Measurements from ENCODE around the gene RFC4. TPM values are rescaled to one million over a fixed set of nuclear protein-coding genes. Genes with fewer than 3 reads are reported as not detected.
A peak's percentile ranks its signal among the peaks of the same experiment; 100 is the strongest.

Gene RFC4
- total and polyA plus RNA-seq, 2 donors (not counting 3 experiments of a cell fraction or from before 2014, with no cell fraction given): 6.2 to 33.7 TPM

- H3K36me3 ChIP-seq (ENCODE audit: control insufficient read depth in 2 of 2, extremely low read depth in 1 of 2, insufficient read depth in 2 of 2, low read length in 2 of 2): no peaks in the 10 kb centered on the region
- no peaks in the 10 kb centered on the region for H3K9me3 ChIP-seq (replicated peaks; ENCODE audit: control insufficient read depth, insufficient read depth, low read length)
- peak overlapping the region; percentile 13 for H3K4me2 ChIP-seq (ENCODE audit: insufficient read depth, low read length)
- H3K9ac ChIP-seq (replicated peaks; ENCODE audit: extremely low read depth, insufficient read depth, low read length): no peak overlapping the region
- dilution Hi-C loops (cut with MboI; ENCODE audit: extremely low pct_ligation_motif_present, low sequenced_read_pairs) (no loop called here), intact Hi-C loops (cut with micrococcal nuclease) (loop anchor here (2.0 to 5.0 kb wide), 2 partner anchors 27 to 174 kb away; partner anchors contain the start of gene DNAJB11)
- H4K20me1 ChIP-seq (replicated peaks; ENCODE audit: control insufficient read depth, extremely low read depth, insufficient read depth, low read length): no peaks in the 10 kb centered on the region
- ChIA-PET POLR2A (interaction anchor here (1.0 kb wide), 1 partner anchor 37 kb away, joined by 8 read pairs; the partner anchor contains the start of gene EIF4A2), CTCF (interaction anchor here (1.4 kb wide), 1 partner anchor 129 kb away, joined by 3 read pairs; no protein-coding TSS in a partner anchor)
- H3K27me3 ChIP-seq (ENCODE audit: control insufficient read depth in 2 of 2, insufficient read depth in 2 of 2, low read length in 2 of 2): peaks cover 2% of the 10 kb centered on the region in 2 experiments
- H3K27ac ChIP-seq (ENCODE audit: insufficient read depth, low read depth, low read length): peak overlapping the region; percentile 53
- peak overlapping the region; percentile 91 for H2AFZ ChIP-seq (ENCODE audit: low read depth, low read length)
- DNase-seq (ENCODE audit: low read depth, low spot score) (peak; percentile 53), FAIRE-seq (peak; percentile 66)
- BruUV-seq (replicated peaks): no TSS peak
- TF ChIP-seq POLR2AphosphoS5 (IDR thresholded peaks at IDR 0.05; ENCODE audit: insufficient read depth, low read depth, low read length): peak; percentile 28
- TF ChIP-seq, protein P1, sequence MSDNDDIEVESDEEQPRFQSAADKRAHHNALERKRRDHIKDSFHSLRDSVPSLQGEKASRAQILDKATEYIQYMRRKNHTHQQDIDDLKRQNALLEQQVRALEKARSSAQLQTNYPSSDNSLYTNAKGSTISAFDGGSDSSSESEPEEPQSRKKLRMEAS (IDR thresholded peaks at IDR 0.05; ENCODE audit: insufficient read depth, insufficient read length): no peak
- TF ChIP-seq POLR2A (IDR thresholded peaks at IDR 0.05; ENCODE audit: low read depth, low read length): no peak
- H3K4me3 ChIP-seq (replicated peaks in 1 of 3; ENCODE audit: insufficient read depth in 1 of 3, low read depth in 1 of 3, low read length in 3 of 3): no peak overlapping the region
- peaks cover 6% of the 10 kb centered on the region for H3K4me1 ChIP-seq (ENCODE audit: control insufficient read depth, extremely low read depth, insufficient read depth, low read length)
- no peaks in the 10 kb centered on the region for H3K79me2 ChIP-seq (ENCODE audit: control insufficient read depth, insufficient read depth, low read length)
- no peaks in the 10 kb centered on the region for H3K9me1 ChIP-seq (replicated peaks; ENCODE audit: control insufficient read depth, extremely low read depth, insufficient read depth, low read length)
These were observed 60.3 kb downstream of the RFC4 start for GRCh38 chr3:186746008-186746407.

GRCh38 chr3:186743666-186744065, 62.6 kb downstream of the RFC4 start:
- no peaks in the 10 kb centered on the region for H4K20me1 ChIP-seq (replicated peaks; ENCODE audit: control insufficient read depth, extremely low read depth, insufficient read depth, low read length)
- ChIA-PET POLR2A (no interaction called here), CTCF (no interaction called here)
- no TSS peak for BruUV-seq (replicated peaks)
- no peak overlapping the region for H3K27ac ChIP-seq (ENCODE audit: insufficient read depth, low read depth, low read length)
- H3K4me2 ChIP-seq (ENCODE audit: insufficient read depth, low read length): no peak overlapping the region
- H3K4me3 ChIP-seq (replicated peaks in 1 of 3; ENCODE audit: insufficient read depth in 1 of 3, low read depth in 1 of 3, low read length in 3 of 3): no peak overlapping the region
- no peak overlapping the region for H2AFZ ChIP-seq (ENCODE audit: low read depth, low read length)
- peaks cover 2 to 4% of the 10 kb centered on the region in 2 experiments for H3K27me3 ChIP-seq (ENCODE audit: control insufficient read depth in 2 of 2, insufficient read depth in 2 of 2, low read length in 2 of 2)
- no peaks in the 10 kb centered on the region for H3K9me1 ChIP-seq (replicated peaks; ENCODE audit: control insufficient read depth, extremely low read depth, insufficient read depth, low read length)
- no peaks in the 10 kb centered on the region for H3K9me3 ChIP-seq (replicated peaks; ENCODE audit: control insufficient read depth, insufficient read depth, low read length)
- H3K9ac ChIP-seq (replicated peaks; ENCODE audit: extremely low read depth, insufficient read depth, low read length): no peak overlapping the region
- DNase-seq (ENCODE audit: low read depth, low spot score): no peak
- no peak for FAIRE-seq
- no peaks in the 10 kb centered on the region for H3K79me2 ChIP-seq (ENCODE audit: control insufficient read depth, insufficient read depth, low read length)
- peaks cover 6% of the 10 kb centered on the region for H3K4me1 ChIP-seq (ENCODE audit: control insufficient read depth, extremely low read depth, insufficient read depth, low read length)
- dilution Hi-C loops (cut with MboI; ENCODE audit: extremely low pct_ligation_motif_present, low sequenced_read_pairs): no loop called here
- no peak for TF ChIP-seq EZH2 (IDR thresholded peaks at IDR 0.05; ENCODE audit: borderline replicate concordance, low read depth, low read length, severe bottlenecking)
- H3K36me3 ChIP-seq (ENCODE audit: control insufficient read depth in 2 of 2, extremely low read depth in 1 of 2, insufficient read depth in 2 of 2, low read length in 2 of 2): no peaks in the 10 kb centered on the region
- intact Hi-C loops (cut with micrococcal nuclease): no loop called here

Measured in endothelial cell of umbilical vein (primary cell).